ENCODE data around the gene FLNB.
A peak's percentile ranks its signal among the peaks of the same experiment; 100 is the strongest.

FLNB gene

DNA sequence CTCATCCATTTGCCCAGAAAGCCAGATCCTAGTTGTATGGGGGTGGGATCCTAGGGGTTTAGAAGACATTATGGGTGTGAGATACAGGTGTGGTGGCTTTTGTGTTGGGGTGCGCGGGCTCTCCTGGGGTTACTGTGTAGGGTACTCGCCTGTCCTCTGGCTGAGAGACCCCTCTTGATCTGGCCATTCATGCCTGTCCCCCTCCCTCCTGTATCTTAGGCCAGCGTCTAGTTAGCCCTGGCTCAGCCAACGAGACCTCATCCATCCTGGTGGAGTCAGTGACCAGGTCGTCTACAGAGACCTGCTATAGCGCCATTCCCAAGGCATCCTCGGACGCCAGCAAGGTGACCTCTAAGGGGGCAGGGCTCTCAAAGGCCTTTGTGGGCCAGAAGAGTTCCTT lies 161.1 kb downstream of the FLNB start:
- no peak for DNase-seq

DNA sequence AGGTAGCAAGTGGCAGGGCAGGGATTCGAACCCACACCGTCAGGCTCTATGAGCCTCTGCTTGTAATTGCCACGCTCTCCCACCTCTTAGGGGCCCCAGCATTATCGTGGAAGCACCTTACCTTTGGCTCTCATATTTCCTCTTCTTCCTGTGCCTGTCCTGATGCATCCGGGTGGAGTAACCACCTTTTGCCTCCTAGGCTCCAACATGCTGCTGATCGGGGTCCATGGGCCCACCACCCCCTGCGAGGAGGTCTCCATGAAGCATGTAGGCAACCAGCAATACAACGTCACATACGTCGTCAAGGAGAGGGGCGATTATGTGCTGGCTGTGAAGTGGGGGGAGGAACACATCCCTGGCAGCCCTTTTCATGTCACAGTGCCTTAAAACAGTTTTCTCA lies 162.2 kb downstream of the FLNB start:
- DNase-seq, result no peak

DNA sequence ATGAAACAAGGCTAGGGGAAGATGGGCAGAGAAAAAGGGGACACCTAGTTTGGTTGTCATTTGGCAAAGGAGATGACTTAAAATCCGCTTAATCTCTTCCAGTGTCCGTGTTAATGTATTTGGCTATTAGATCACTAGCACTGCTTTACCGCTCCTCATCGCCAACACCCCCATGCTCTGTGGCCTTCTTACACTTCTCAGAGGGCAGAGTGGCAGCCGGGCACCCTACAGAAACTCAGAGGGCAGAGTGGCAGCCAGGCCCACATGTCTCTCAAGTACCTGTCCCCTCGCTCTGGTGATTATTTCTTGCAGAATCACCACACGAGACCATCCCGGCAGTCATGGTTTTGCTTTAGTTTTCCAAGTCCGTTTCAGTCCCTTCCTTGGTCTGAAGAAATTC lies 162.9 kb downstream of the FLNB start:
- DNase-seq, result no peak

DNA sequence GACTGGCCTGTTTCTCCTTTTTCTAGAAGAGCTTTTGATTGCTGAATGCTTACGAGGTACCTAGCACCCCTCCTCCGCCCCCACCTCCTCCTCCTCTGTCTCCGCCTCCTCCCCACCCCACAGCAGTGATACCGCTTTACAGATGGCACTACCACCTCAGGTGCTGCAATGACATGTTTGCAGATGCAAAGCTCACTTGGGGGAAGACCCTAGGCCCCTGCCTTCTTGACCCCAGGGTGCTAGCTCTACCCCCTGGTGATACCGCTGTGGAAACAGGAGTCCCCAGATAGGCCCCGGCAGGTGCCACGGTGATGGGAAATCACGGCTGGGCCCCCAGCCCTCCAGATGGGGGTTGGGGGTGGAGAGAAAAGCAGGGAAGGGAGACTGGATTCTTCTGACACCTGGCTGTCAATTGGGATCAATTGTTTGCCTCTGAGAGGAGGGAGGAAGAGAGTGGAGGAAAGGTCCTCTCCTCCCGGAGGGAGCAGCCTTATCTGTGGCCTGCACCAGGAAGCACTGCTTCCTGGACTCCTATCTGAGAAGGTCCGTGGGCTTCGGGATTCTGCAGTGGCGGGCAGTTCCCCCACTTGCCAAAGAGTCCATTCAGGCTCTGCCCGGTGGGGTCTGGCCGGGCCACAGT lies 164.9 kb downstream of the FLNB start:
- no peak for DNase-seq

DNA sequence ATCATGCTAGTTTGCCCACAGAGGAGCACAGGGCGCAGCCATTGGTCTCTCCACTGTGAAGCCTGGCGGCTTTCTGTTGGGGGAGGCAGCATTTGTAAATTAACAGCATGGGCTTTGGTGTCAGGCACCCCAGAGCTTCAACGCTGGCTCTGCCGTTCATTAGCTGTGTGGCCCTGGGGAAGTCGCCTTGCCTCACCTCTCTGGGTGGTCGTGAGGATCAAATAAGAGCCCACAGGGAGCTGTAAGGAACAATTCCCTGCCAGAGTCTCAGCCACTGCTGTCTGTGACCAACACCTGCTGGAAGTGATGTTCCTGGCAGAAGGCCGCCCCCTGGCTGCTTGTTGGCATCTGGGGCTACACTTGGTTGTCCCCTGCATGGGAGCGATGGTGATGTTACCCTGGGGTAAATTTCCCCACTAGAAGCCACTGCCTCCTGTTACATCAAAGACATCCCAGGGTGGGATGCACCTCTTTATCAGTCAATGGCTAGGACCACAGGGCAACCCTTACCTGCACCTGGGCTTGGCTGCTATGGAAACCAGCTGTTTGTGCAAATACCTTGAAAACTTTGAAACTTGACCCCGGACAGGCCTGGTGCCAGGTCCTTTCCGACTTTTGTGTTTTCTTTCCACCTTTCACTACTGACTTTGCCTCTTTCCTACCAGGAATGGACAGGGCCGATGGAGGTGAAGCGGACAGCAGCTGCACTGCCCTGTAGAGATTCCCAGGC lies 165.6 kb downstream of the FLNB start:
- DNase-seq, result peak in 1 of 2 experiments; percentile 9

DNA sequence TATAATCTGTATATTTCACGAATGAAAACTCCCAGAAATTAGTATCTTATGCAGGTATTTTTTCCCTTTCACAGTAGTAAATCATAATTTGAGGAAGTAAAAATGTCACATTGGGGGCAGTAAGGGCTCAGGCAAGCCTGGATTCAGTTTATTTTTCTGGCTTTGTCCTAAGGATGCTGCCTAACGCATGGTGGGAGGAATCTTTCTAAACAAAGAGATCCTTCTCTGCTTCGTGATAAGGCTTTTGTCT lies 166.9 kb downstream of the FLNB start:
- no peak for DNase-seq

DNA sequence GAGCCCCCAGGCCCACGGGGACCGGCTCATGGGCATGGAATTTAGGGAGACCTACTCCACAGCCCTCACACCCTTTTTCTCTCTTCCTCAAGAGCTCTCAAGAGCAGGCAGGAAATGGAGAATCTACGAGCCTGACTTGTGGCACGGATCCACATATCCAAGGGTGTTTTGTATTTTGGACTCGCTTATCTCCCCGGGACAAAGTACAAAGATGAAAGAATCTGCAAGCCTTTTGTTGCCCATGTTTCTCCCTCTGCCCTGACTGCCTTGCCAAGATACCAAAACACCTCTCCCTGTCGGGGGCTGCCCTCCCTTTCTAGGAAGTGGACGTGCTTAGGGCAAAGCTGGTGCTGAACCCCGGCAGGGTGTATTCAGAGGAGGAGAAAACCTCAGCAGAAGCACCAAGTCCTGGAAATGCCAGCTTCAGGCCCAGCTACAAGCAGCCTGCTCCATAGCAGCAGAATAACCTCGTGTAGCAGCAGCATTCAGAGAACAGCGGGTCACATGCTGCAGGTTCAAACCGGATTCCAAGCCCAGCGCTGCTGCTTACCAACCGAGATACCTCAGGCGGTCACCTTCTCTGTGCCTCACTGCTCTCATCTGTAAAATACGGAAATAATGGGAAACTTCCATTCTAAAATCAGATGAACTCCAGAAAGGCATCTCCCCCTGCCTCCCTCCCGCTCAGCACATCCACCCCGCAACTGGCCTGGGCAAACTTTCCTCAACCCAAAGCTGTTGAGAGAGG lies 167.4 kb downstream of the FLNB start:
- DNase-seq, result no peak

DNA sequence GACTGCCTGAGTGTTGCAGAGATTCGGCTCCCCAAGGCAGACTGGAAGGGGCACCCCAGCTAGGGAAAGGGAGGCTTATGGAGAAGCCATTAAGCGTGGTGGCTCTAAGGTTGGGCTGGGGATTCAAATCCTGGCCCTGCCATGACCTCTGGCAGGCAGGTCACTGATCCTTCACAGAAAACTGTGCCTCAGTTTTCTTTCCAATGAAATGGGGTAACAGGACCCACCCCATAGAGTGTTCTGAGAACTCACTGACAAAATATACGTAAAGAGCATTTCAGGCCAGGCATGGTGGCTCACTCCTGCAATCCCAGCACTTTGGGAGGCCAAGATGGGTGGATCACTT lies 167.9 kb downstream of the FLNB start:
- DNase-seq, result no peak

DNA sequence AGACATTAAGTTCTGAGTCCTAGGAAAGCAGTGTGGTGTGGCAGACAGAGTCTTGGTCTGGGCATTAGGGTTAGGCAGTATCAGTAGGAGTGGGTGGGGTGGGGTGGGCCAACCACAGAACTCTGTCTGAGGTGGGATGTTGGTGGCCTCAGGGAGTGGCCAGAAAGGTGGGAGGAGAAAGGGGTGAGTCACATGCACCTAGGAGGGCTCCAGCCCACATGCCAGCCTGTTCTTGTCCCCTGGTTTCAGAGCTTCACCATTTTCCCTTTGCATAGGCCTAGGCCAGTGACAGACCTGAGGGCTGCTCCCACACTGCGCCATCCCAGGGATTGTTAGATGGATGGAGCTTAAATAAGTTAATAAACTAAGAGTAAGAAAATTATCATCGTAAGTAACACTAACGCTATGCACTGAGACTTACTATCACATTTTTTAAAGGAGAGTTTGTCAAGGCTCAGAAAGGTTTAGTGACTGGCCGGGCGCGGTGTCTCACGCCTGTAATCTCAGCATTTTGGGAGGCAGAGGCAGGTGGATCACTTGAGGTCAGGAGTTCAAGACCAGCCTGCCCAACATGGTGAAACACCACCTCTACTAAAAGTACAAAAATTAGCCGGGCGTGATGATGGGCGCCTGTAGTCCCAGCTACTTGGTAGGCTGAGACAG lies 168.7 kb downstream of the FLNB start:
- no peak for DNase-seq

DNA sequence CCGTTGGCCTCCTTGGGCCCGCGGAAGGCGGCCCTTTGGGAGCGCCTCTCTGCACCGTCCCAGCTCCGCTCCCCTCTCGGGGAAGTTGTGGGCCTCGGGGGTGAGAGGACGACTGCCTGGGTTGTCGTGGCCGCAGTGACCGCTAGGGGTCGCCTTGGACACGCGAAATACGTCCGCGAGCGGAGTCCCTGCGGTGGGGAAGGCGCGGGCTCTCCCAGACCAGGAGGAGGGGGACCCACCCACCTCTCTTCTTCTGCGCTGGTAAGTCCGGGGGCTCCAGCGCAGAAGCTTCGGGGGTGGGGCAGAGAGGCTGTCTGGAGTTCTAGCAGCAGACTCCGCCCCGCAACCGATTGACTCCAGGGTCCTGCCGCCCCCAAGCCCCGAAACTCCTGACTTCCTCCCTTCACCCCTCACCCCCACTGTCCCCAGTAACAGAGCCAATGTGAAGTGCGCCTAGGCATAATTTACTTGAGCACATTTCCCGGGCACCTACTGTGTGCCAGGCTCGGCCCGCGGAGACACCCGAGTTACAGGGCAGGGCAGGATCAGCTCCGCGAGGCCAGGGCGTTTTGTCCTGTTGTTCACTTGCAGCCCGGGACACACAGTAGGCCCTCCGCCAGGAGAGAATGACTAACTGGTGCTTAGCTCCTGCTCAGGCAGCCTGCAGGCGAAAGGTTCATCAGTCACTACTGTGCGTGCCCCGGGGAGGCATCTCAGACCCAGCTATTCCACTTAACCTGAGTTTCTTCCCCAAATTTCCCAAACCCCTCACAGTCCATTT lies 169.7 kb downstream of the FLNB start:
- peak; percentile 81 to 89 for DNase-seq

DNA sequence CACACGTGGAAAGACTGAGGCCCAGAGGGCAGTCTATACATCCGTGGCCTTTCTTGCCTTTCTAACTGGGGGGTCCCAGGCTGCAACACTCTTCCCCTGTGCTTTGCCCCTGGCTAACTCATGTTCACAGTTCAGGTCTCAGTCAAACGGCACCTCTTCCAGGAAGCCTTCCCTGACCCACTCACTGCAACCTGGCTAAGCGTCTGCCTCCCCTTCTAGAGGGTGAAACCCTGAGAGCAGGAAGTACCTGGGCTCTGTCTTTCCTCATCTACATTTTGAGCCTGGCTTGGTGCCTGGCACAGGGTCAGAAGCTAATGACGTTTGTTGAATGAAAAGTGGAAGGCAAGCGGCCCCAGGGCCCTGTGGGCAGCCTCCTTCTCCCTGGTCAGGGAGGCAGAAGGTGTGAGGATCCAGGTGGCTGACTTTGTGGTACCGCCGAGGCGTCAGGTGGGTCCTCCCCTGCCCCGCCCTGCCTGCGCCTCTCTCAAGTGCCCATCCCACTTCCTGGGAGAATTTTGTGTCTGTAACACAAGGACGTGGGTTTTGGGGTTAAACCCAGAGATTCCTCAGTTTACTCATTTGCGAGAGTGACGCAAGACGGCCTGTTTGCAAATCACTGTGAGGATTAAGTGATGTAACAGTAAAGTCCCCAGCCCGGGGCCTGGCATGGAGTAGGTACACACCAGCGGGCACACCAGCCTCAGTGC lies 170.5 kb downstream of the FLNB start:
- no peak for DNase-seq

DNA sequence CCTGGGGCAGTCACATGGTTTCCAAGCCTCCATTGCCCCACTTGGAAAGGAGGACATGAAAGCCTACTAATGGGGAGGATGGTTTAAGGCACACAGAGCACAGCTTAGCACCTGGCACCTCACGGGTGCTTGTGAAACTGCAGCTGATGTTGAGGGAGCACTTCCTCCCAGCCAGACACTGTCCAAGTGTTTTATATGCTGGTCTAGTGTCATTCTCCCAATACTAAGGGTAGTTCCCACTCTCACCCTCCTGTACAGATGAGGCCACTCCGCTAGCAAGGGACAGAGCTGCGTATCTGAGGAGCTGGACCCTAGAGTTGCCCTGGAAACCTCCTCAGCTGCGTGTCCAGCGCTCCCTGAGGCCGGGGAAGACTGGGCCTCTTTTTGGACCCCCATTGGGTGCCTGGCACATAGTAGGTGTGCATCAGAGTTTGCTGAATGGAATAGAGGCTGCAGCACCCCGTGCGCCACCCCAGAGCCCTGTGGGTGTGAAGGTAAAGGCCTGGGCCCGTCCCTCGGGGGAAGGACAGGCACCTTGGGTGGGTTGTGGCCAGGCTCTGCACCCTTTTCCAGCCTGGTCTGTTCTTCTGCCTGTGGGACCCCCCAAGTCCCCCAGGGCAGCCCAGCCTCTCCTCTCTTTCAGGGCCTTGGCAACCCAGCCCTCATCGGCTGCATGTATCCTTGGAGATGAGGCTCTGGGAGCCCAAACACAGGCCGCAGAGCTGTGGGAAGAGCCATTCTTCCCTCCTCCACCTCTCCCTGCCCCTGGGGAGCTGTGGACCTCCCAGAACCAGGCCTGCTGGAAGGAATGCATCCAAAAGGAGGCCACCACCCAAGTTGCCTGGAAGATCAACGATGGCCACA lies 171.2 kb downstream of the FLNB start:
- DNase-seq, result no peak

DNA sequence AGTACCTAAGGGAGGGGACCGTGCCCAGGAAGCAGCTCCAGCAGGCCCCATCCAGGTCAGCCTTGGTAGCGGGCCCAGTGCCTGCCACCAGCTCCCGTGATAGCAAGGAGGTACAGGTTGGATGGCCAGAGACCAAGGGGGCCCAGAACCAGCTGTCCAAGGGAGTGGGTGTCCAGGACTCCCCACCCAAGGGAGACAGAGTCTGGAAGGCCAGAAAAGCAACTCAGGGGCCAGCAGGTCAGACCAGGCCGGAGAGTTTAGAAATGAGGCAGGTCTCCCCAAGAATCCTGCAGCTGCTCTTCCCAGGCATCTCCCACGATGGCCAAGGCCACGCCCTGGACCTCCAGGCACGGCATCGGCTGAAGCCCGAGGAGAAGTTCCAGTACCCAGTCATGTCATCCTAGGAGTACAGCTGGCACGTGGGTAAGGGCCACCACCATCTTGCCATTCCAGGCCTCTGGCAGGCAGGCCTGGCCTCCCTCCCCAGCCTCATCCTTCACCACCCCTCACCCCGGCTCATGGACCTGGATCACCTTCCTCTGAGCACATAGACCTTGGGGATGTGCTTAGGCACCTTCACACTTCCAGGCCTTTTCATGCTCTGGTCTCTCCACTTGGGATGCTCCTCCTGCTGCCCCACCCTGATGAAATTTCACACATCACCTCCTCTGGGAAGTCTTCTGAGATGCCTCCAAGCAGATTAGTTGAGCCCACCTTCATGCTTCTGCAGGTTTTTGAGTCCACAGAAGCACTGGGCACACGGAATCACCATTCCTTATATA lies 172.1 kb downstream of the FLNB start:
- no peak for DNase-seq

DNA sequence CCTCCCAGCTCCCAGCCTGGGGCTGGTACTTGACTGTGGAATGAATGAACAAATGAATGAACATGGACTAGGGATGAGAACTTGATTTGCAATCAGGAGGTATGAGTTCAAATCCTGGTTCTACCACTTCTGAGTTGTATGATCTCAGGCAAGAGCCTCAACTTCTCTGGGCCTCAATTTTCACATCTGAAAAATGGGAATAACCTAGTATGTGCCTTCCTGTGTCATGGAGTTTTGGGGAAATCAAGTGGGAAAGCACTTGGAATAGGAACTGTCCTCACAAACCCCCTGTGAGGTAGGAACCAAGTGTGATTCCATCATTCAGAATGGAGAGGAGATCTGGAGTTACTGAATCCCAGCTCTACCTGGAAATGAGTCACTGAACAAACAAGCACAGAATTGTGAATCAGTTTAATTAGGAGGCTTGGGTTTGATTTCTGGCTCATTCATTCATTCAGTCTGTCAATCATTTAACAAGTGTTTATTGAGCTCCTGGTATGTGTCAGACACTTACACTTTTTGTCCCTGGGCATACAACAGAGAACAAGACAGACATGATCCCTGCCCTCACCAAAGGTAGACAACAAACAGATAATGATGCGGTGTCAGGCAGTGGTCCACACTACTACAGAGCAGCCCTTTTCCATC lies 172.8 kb downstream of the FLNB start:
- no peak for DNase-seq

DNA sequence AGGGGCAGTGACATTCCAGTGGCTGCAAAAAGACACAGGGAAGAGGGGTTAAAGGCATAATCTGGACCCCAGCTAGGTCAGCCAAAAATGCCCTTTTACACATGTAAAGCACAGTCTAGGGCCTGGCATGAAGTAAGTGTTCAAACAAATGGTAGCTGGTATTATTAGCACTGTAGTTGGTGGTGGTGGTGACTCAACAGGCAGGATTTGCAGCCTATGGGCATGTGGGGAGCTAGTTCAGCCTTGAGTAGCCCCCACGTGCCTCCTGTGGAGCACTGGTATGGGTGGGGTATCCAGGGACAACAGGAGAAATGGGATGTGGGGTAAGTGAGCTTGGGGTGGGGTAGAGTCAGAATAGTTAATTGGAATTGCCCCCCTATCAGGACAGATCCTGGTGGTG lies 175.0 kb downstream of the FLNB start:
- DNase-seq, result no peak

DNA sequence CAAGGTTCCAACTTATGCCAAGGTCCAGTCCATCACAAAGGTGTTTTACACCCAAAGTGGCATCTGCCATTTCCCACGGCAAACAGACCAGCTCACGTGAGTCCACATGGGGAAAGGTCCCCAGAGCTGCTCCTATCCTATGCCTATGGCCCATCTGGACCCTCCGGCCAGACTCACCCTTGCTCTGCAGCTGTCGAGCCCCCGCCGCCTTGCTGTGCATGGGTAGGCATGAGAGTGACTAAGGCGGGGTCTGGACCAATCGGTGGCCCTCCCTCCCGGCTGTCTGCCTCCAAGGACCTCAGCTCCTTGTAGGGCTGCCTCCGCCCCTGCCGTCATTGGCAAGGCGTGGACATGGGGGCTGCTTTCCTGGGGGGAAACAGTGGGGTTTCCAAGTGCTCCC lies 175.7 kb downstream of the FLNB start:
- DNase-seq, result no peak

DNA sequence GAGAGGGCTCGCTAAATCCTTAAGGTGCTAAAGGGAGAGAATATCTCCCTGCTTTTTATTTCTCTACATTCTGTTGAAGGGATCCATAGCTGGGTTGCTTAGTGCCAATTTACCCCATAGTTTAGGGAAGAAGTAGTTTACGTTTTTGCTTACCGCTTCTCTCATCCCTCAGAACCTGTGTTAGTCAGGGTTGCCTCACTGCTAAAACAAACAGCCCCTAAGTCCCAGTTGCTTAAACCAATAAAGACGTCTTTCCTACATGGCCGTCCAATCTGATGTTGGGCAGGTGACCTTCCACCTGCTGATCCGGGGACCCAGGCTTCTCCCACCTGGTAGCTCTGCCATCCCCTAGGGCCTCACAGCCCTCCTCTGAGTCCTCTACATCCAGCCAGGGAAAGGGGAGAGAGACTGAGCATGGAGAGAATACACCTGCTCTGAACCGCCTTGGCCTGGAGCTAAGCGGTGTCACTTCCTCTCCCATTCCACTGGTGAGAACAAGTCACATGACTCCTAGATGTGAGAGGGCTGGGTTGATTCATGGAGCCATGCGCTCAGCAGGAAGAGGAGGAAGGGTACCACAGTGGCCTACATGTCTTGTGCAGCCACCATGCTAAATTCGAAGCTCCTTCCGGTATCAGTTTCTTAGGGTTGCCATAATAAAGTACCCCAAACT lies 176.2 kb downstream of the FLNB start:
- no peak for DNase-seq

DNA sequence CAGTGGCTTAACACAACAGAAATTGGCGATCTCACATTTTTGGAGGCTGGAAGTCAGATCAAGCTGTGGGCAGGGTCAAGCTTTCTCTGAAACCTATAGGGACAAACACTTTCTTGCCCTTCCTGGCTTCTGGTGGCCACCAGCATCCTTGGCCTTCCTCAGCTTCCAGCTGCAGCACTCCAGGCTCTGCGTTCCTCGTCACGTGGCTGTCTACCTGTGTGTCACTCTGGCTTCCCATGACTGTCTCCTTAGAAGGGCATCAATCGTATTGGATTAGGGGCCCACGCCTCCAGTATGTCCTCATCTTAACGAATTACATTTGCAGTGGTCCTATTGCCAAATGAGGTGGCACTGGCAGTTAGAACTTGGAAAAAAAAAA lies 176.7 kb downstream of the FLNB start:
- DNase-seq, result no peak

DNA sequence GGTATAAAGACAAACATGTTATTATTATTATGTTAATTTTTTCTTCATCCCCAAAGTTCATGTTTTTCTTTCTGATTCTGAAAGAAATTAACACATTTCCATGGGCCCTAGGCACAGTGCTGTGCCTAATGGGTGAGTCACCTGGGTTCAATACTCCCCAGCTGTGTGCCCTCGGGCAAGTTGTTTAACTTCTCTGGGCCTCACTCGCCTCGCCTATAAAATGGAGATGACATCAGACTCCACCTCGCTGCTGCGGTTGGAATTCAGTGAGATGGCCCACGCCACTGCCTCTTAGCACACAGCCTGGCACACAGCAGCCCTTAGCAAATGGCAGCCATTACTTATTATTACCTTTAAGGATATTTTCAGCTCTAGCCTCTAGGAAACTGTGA lies 179.9 kb downstream of the FLNB start:
- DNase-seq, result no peak
